Measurements from ENCODE around the gene BABAM2.

DNA sequence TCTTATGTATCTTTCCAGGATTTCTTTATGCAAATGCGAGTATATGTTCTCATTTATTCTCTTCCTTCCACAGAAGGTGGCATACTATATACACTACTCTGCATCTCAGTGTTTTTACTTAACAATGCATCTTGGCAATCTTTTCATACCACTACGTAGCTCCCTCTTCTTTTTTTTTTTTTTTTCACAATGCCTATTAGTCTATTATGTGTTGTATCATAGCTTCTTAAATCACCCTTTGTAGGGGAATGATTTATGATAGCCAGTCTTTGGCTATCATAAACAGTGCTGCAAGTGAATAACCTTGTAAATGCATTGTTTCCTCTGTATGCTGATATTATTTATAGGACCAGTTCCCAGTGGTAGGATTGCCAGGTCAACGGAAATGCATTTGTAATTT is 204.2 kb downstream of the BABAM2 start:
- TF ChIP-seq, protein P1, sequence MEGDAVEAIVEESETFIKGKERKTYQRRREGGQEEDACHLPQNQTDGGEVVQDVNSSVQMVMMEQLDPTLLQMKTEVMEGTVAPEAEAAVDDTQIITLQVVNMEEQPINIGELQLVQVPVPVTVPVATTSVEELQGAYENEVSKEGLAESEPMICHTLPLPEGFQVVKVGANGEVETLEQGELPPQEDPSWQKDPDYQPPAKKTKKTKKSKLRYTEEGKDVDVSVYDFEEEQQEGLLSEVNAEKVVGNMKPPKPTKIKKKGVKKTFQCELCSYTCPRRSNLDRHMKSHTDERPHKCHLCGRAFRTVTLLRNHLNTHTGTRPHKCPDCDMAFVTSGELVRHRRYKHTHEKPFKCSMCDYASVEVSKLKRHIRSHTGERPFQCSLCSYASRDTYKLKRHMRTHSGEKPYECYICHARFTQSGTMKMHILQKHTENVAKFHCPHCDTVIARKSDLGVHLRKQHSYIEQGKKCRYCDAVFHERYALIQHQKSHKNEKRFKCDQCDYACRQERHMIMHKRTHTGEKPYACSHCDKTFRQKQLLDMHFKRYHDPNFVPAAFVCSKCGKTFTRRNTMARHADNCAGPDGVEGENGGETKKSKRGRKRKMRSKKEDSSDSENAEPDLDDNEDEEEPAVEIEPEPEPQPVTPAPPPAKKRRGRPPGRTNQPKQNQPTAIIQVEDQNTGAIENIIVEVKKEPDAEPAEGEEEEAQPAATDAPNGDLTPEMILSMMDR (IDR thresholded peaks at IDR 0.05; ENCODE audit: low read length), result no peak
- TF ChIP-seq EZH2phosphoT487 (IDR thresholded peaks at IDR 0.05; ENCODE audit: low read length) (no peak), EZH2 (optimal IDR thresholded peaks at IDR 0.05; ENCODE audit: low read depth, low read length) (no peak)
